Right lobe of liver (tissue), 6 donors: ENCODE data around the gene RNF44. TPM values are rescaled to one million over a fixed set of nuclear protein-coding genes. Genes with fewer than 3 reads are reported as not detected.

Experiments used
- ATAC-seq, 4 donors: fragments of 200-7000 bp; cut with Tn5 transposase; one replicate each; pipeline ENCODE4 v1.9.1; 2020; ENCODE audit warnings: mild to moderate bottlenecking in 4 of 4, moderate library complexity in 4 of 4
- DNase-seq, 3 donors: peaks; one replicate each; pipeline ENCODE4 v3.0.0-alpha.2; 2020
- H3K27ac ChIP-seq, 3 donors: fragments of 200-600 bp; one replicate each; pipeline ENCODE4 v1.8.0; 2022
- H3K27me3 ChIP-seq, 2 donors: fragments of 200-600 bp; one replicate each; pipeline ENCODE4 v1.8.0; 2022
- H3K36me3 ChIP-seq, 4 donors: fragments of 200-600 bp; sonication (generic) in 1 of 4; one replicate each; pipeline versions ENCODE4 v1.5.1 to v1.8.0; 2017 to 2022; ENCODE audit warnings: control low read depth in 1 of 4
- H3K4me1 ChIP-seq, 4 donors: fragments of 200-600 bp; sonication (generic) in 1 of 4; one replicate each; pipeline versions ENCODE4 v1.5.1 to v1.8.0; 2017 to 2022; ENCODE audit warnings: control low read depth in 1 of 4
- H3K4me3 ChIP-seq, 3 donors: fragments of 200-600 bp; one replicate each; pipeline ENCODE4 v1.8.0; 2022
- H3K9me3 ChIP-seq, 4 donors: fragments of 200-600 bp; sonication (generic) in 1 of 4; one replicate each; pipeline versions ENCODE4 v1.5.1 to v1.8.0; 2017 to 2022; ENCODE audit warnings: control low read depth in 1 of 4
- CTCF ChIP-seq, 4 donors: fragments of 200-600 bp in 3 of 4; fragments of 450-650 bp in 1 of 4; IDR thresholded peaks; one replicate each; pipeline versions ENCODE4 v1.5.1 to v1.8.0; 2016 to 2022; ENCODE audit warnings: antibody characterized with exemption in 4 of 4, mild to moderate bottlenecking in 2 of 4
- POLR2A ChIP-seq: fragments of 450-650 bp; IDR thresholded peaks from one replicate; pipeline ENCODE4 v1.6.1; 2017; ENCODE audit warnings: antibody characterized with exemption, mild to moderate bottlenecking
- WGBS: methylation state at CpG from one replicate; pipeline ENCODE4 v1.1.6; 2018; ENCODE audit warnings: low coverage, low lambda C conversion rate; ENCODE audit not compliant: insufficient coverage; ENCODE audit errors: missing lambda C conversion rate; 5-methylcytosine and 5-hydroxymethylcytosine counted together
- intact Hi-C, 2 donors: fragments of 100-400 bp; cut with DNase I; formaldehyde crosslinking; loops; one replicate each; pipeline versions ENCODE4 v1.11.2 to v1.14.1; 2022
- total RNA-seq, 6 experiments: library from RNA; depleted of rRNA in 2 of 6; stranded (reverse); fragments of >200 nt in 2 of 6; fragmentation: NEBNext Ultra II Directional in 3 of 6; extraction: Animal tissue kit (Norgen Biotek cat#: 25700) in 3 of 6; gene quantifications; one replicate each; pipeline versions ENCODE4 v1.1.0 to v1.2.4, GENCODE V29; 2016 to 2023
- donor health status: DM: no; HTN: yes; CAD: no.
- donor health status: DM: no; HTN: no; CAD: no.
- donor health status: DM: no; HTN: no; CAD: no.
- donor health status: DM: no; HTN: yes; CAD: no.
- donor health status: DM: no; HTN: yes; CAD: no.

The RNF44 gene
- total RNA-seq, 6 experiments from 2014 or later = 5.1 to 16.3 (median 12.7) TPM

DNA sequence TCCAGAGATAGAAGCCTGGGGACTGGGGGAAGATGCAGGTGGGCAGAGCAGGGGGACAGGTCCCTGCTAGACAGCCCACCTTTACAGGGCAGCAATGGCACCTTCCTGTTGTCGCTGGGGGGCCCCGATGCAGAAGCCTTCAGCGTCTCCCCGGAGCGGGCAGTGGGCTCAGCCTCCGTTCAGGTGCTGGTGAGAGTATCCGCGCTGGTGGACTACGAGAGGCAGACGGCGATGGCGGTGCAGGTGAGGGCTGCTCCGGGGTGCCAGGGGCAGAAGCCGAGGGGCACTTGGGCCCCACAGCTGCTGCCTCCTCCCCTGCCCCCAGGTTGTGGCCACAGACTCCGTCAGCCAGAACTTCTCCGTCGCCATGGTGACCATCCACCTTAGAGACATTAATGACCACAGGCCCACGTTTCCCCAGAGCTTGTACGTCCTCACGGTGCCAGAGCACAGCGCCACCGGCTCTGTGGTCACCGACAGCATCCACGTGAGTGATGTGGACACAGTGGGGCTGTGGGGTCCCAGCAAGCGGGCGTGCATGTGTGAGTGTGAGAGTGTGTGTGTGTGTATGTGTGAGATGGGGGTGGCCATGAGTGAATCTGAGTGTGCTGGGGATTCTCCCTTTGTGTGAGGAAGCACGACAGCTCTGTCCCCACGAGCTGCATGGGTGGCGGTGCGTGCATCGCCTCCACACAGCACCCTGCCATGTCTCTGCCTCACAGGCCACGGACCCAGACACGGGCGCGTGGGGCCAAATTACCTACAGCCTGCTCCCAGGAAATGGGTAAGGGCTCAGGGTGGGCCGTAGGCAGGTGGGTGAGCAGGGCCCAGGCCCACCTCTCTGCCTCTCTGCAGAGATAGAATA, 40.3 kb upstream of the RNF44 start:
- DNase-seq (no peak), ATAC-seq (no peak)
- H3K4me3 ChIP-seq = no peak overlapping the region
- H3K27ac ChIP-seq = no peak overlapping the region
- intact Hi-C loops = no loop called here
- no peaks in the 10 kb centered on the region for H3K27me3 ChIP-seq
- no peaks in the 10 kb centered on the region for H3K36me3 ChIP-seq
- 82% methylated on average over 7 of the region's 36 CpGs for WGBS
- H3K4me1 ChIP-seq = no peaks in the 10 kb centered on the region
- H3K9me3 ChIP-seq = no peaks in the 10 kb centered on the region
- TF ChIP-seq CTCF (IDR thresholded peaks at IDR 0.05) = no peak
- TF ChIP-seq POLR2A = no peak

DNA sequence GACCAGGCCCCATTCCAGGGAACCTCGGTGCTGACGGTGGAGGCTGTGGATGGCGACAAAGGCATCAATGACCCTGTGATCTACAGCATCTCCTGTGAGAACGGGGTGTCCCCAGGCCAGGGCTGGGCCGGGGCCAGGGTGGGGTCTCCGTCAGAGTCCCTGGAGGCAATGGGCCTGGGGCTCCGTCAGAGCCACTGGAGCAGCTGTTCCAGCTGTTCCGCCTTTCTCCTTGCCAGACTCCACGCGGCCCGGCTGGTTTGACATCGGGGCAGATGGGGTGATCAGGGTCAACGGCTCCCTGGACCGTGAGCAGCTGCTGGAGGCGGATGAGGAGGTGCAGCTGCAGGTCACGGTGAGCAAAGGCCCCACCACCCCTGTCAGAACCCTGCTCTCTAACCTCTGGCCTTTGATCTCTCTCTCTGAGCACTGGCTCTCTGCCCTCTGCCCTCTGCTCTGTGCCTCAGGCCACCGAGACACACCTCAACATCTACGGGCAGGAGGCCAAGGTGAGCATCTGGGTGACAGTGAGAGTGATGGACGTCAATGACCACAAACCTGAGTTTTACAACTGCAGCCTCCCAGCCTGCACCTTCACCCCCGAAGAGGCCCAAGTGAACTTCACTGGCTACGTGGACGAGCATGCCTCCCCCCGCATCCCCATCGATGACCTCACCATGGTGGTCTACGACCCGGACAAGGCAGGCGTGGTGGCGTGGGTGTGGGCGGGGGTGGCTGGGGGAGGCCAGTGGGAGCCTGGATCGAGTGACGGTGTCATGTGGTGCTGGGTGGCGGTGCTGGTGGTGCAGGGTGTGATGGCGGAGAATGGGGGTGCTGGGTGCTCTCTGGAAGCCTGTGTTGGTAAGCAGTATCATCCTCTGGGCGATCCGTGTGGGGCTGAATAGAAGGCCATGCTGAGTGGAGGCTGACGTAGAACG, 38.6 kb upstream of the RNF44 start:
- Histone ChIP-seq H3K4me1 (no peaks in the 10 kb centered on the region), H3K9me3 (no peaks in the 10 kb centered on the region), H3K36me3 (no peaks in the 10 kb centered on the region), H3K4me3 (no peak overlapping the region), H3K27ac (no peak overlapping the region), H3K27me3 (no peaks in the 10 kb centered on the region)
- WGBS = 91% methylated on average over 13 of the region's 37 CpGs
- DNase-seq (no peak), ATAC-seq (peak in 1 of 4 donors; percentile 13)
- TF ChIP-seq POLR2A (no peak), CTCF (IDR thresholded peaks at IDR 0.05) (no peak)
- intact Hi-C loops = no loop called here

- ATAC-seq (no peak), DNase-seq (no peak)
- H3K4me3 ChIP-seq = no peak overlapping the region
- H3K27ac ChIP-seq = no peak overlapping the region
- no peaks in the 10 kb centered on the region for H3K9me3 ChIP-seq
- 56% methylated on average over 3 of the region's 14 CpGs for WGBS
- intact Hi-C loops = no loop called here
- no peaks in the 10 kb centered on the region for H3K27me3 ChIP-seq
- no peak for TF ChIP-seq CTCF (IDR thresholded peaks at IDR 0.05)
- TF ChIP-seq POLR2A = no peak
- H3K4me1 ChIP-seq = no peaks in the 10 kb centered on the region
- H3K36me3 ChIP-seq = no peaks in the 10 kb centered on the region
Measured at GRCh38 chr5:176575066-176575465, 37.9 kb upstream of the RNF44 start.

DNA sequence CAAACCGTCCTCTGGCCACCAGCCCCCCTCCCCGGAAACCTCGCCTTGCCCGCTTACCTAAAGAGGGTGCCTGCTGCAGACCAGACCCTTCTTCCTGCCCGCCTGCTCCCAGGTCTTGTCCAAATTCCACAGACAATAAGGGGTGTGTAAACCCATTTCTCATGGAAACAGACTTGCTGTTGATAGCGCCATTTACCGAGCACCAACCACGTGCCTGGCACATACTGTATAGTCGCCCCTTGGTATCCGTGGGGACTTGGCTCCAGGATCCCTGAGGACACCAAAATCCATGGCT, 37.0 kb upstream of the RNF44 start:
- H3K36me3 ChIP-seq = no peaks in the 10 kb centered on the region
- H3K27me3 ChIP-seq = no peaks in the 10 kb centered on the region
- WGBS = 60% methylated on average over 7 of the region's 10 CpGs
- TF ChIP-seq CTCF (IDR thresholded peaks at IDR 0.05) (no peak), POLR2A (no peak)
- no peaks in the 10 kb centered on the region for H3K4me1 ChIP-seq
- intact Hi-C loops = no loop called here
- H3K27ac ChIP-seq = no peak overlapping the region
- DNase-seq = no peak
- H3K4me3 ChIP-seq = no peak overlapping the region
- no peaks in the 10 kb centered on the region for H3K9me3 ChIP-seq
- no peak for ATAC-seq
